CD14-positive monocyte (primary cell): ENCODE results near the gene FAIM2. TPM values are rescaled to one million over a fixed set of nuclear protein-coding genes. Genes with fewer than 3 reads are reported as not detected.

Source experiments
- DNase-seq, 3 donors: peaks; one replicate each; pipeline ENCODE4 v3.0.0-alpha.2; 2011 to 2022
- H2AFZ ChIP-seq: 2 replicates; pipeline ENCODE4 v1.6.0; 2012; ENCODE audit warnings: mild to moderate bottlenecking, low read depth, low read length, inconsistent platforms; ENCODE audit not compliant: insufficient read depth, poor library complexity, severe bottlenecking
- H3K27ac ChIP-seq, 2 donors: 1 replicate in 1 of 2; 2 replicates in 1 of 2; pipeline ENCODE4 v1.5.1; 2012 to 2013; ENCODE audit warnings: low read length in 2 of 2, control low read depth in 1 of 2, inconsistent platforms in 1 of 2, low read depth in 1 of 2, mild to moderate bottlenecking in 1 of 2
- H3K27me3 ChIP-seq, 2 donors: one replicate each; pipeline versions ENCODE4 v1.6.0 to v1.6.1; 2011 to 2013; ENCODE audit warnings: low read length in 2 of 2; ENCODE audit not compliant: control insufficient read depth in 2 of 2, insufficient read depth in 2 of 2
- H3K36me3 ChIP-seq, 2 donors: replicated peaks in 1 of 2; 1 replicate in 1 of 2; 2 replicates in 1 of 2; pipeline versions ENCODE4 v1.5.1 to v1.6.1; 2012 to 2013; ENCODE audit warnings: low read length in 2 of 2, control low read depth in 1 of 2, inconsistent platforms in 1 of 2, mild to moderate bottlenecking in 1 of 2; ENCODE audit not compliant: insufficient read depth in 2 of 2, control insufficient read depth in 1 of 2
- H3K4me1 ChIP-seq, 2 donors: 1 replicate in 1 of 2; 2 replicates in 1 of 2; pipeline versions ENCODE4 v1.5.1 to v1.6.1; 2012 to 2013; ENCODE audit warnings: low read length in 2 of 2, control low read depth in 1 of 2, inconsistent platforms in 1 of 2, mild to moderate bottlenecking in 1 of 2, moderate library complexity in 1 of 2; ENCODE audit not compliant: insufficient read depth in 2 of 2, control insufficient read depth in 1 of 2
- H3K4me2 ChIP-seq: replicated peaks from 2 replicates; pipeline ENCODE3; 2012; ENCODE audit warnings: low read length, moderate library complexity, mild to moderate bottlenecking; ENCODE audit not compliant: poor library complexity, severe bottlenecking; ENCODE audit errors: extremely low read depth
- H3K4me3 ChIP-seq, 3 experiments: fragments of 200-600 bp in 1 of 3; sonication (generic) in 1 of 3; replicated peaks in 1 of 3; 1 replicate in 2 of 3; 2 replicates in 1 of 3; pipeline ENCODE4 v1.5.1; 2011 to 2013; ENCODE audit warnings: low read length in 3 of 3, mild to moderate bottlenecking in 3 of 3, control low read depth in 2 of 3, low read depth in 2 of 3, inconsistent platforms in 1 of 3, moderate library complexity in 1 of 3
- H3K79me2 ChIP-seq: 2 replicates; pipeline ENCODE4 v1.6.0; 2012; ENCODE audit warnings: mild to moderate bottlenecking, control low read depth, inconsistent platforms, low read length, moderate library complexity; ENCODE audit not compliant: insufficient read depth
- H3K9ac ChIP-seq: 2 replicates; pipeline ENCODE4 v1.6.0; 2017; ENCODE audit warnings: low read length, mild to moderate bottlenecking; ENCODE audit not compliant: insufficient read depth, poor library complexity, severe bottlenecking
- H3K9me3 ChIP-seq, 2 donors: replicated peaks in 1 of 2; 1 replicate in 1 of 2; 2 replicates in 1 of 2; pipeline versions ENCODE4 v1.5.1 to v1.6.1; 2012 to 2013; ENCODE audit warnings: low read length in 2 of 2, control low read depth in 1 of 2; ENCODE audit not compliant: control insufficient read depth in 1 of 2, insufficient read depth in 1 of 2
- H4K20me1 ChIP-seq: 2 replicates; pipeline ENCODE4 v1.6.0; 2012; ENCODE audit warnings: mild to moderate bottlenecking, low read length, control low read depth, moderate library complexity; ENCODE audit not compliant: insufficient read depth
- H3K27ac Mint-ChIP-seq, 7 donors: one replicate each; pipeline ENCODE4 v1.8.0; 2020; ENCODE audit warnings: mild to moderate bottlenecking in 7 of 7, mixed read lengths in 7 of 7, moderate library complexity in 6 of 7, inconsistent platforms in 2 of 7
- H3K27me3 Mint-ChIP-seq, 3 donors: one replicate each; pipeline ENCODE4 v1.8.0; 2021 to 2022; ENCODE audit warnings: low read depth in 3 of 3, mild to moderate bottlenecking in 3 of 3, mixed read lengths in 3 of 3, moderate library complexity in 3 of 3, inconsistent platforms in 1 of 3
- H3K36me3 Mint-ChIP-seq, 2 donors: one replicate each; pipeline ENCODE4 v1.8.0; 2020; ENCODE audit warnings: mixed read lengths in 2 of 2, inconsistent platforms in 1 of 2, mild to moderate bottlenecking in 1 of 2
- H3K4me1 Mint-ChIP-seq: one replicate; pipeline ENCODE4 v1.8.0; 2020; ENCODE audit warnings: mild to moderate bottlenecking, mixed read lengths
- H3K4me3 Mint-ChIP-seq, 2 donors: one replicate each; pipeline ENCODE4 v1.8.0; 2020; ENCODE audit warnings: mild to moderate bottlenecking in 2 of 2, mixed read lengths in 2 of 2, moderate library complexity in 1 of 2
- H3K9me3 Mint-ChIP-seq, 7 donors: one replicate each; pipeline ENCODE4 v1.8.0; 2020 to 2022; ENCODE audit warnings: mixed read lengths in 7 of 7, mild to moderate bottlenecking in 6 of 7, moderate library complexity in 6 of 7, inconsistent platforms in 2 of 7
- WGBS: methylation state at CpG from one replicate; pipeline ENCODE4 v1.1.5; 2013; ENCODE audit warnings: missing lambda C conversion rate; ENCODE audit not compliant: insufficient coverage; 5-methylcytosine and 5-hydroxymethylcytosine counted together
- intact Hi-C, 2 donors: fragments of 100-400 bp; cut with micrococcal nuclease; formaldehyde crosslinking; loops; one replicate each; pipeline versions ENCODE4 v1.15.0 to v1.15.1; 2023
- polyA plus RNA-seq, 3 donors: library from polyadenylated mRNA; depleted of rRNA in 1 of 3; unstranded in 2 of 3; stranded (reverse) in 1 of 3; fragments of 300-500 nt in 2 of 3; fragments of >200 nt in 1 of 3; fragmentation: Illumina TruSeq in 2 of 3; gene quantifications; 1 replicate in 2 of 3; 2 replicates in 1 of 3; pipeline ENCODE4 v1.2.3, GENCODE V29; 2012 to 2021
- TF ChIP-seq, protein P1 (sequence below): fragments of 200-600 bp; IDR thresholded peaks from one replicate; pipeline ENCODE4 v1.8.0; 2022; ENCODE audit warnings: antibody characterized with exemption, mild to moderate bottlenecking

Gene FAIM2
- polyA plus RNA-seq, 3 donors = not detected

DNA sequence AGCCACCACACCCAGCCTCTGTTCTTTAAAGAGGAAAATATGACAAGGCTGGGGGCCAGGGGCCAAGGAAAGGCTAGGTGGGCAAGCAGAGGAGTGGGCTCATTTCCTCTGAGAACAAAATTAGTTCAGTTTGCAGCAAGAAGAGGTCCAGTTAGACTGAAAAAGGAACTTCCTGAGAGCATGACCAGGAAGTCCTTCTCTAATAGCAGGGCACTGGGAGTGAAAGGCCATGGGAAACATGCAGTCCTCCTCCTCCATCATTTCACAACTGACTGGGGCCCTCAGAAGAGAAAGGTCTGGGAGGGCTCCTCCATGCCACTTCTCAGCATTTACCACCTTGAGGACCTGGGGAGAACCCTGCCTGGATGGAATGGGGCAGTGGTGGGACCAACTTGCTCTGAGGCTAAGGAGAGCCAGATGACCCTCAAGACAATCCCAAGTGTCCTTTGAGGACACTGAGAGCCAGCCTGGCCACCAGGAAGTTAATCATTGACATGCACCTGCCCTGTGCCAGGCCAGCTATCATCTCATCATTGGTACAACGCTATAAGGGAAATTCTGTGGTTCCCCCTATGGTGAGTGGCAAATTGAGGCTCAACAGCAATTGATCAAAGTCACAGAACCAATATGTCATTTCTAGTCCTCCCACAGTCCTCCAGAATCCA, 48.8 kb upstream of the FAIM2 start:
- Mint-ChIP-seq H3K9me3 (peaks cover 0 to 11% (median 0%) of the 10 kb centered on the region in 7 donors), H3K4me1 (peaks cover 48% of the 10 kb centered on the region), H3K4me3 (peak overlapping the region in 1 of 2 donors; percentile 71), H3K27ac (no peak overlapping the region), H3K36me3 (peaks cover 0 to 5% of the 10 kb centered on the region in 2 donors), H3K27me3 (peaks cover 83 to 87% (median 84%) of the 10 kb centered on the region in 3 donors)
- Histone ChIP-seq H3K79me2 (no peaks in the 10 kb centered on the region), H3K4me2 (no peak overlapping the region), H3K4me3 (no peak overlapping the region), H3K9me3 (peaks cover 0 to 30% of the 10 kb centered on the region in 2 donors), H3K36me3 (no peaks in the 10 kb centered on the region), H2AFZ (no peak overlapping the region), H3K27me3 (peaks cover 32 to 81% of the 10 kb centered on the region in 2 donors), H3K9ac (no peak overlapping the region), H3K4me1 (peaks cover 44 to 51% of the 10 kb centered on the region in 2 donors), H4K20me1 (no peaks in the 10 kb centered on the region), H3K27ac (no peak overlapping the region)
- no CpG with 5 or more reads among the region's 1 CpG for WGBS
- DNase-seq = no peak
- intact Hi-C loops = no loop called here
- TF ChIP-seq, protein P1, sequence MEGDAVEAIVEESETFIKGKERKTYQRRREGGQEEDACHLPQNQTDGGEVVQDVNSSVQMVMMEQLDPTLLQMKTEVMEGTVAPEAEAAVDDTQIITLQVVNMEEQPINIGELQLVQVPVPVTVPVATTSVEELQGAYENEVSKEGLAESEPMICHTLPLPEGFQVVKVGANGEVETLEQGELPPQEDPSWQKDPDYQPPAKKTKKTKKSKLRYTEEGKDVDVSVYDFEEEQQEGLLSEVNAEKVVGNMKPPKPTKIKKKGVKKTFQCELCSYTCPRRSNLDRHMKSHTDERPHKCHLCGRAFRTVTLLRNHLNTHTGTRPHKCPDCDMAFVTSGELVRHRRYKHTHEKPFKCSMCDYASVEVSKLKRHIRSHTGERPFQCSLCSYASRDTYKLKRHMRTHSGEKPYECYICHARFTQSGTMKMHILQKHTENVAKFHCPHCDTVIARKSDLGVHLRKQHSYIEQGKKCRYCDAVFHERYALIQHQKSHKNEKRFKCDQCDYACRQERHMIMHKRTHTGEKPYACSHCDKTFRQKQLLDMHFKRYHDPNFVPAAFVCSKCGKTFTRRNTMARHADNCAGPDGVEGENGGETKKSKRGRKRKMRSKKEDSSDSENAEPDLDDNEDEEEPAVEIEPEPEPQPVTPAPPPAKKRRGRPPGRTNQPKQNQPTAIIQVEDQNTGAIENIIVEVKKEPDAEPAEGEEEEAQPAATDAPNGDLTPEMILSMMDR = no peak

DNA sequence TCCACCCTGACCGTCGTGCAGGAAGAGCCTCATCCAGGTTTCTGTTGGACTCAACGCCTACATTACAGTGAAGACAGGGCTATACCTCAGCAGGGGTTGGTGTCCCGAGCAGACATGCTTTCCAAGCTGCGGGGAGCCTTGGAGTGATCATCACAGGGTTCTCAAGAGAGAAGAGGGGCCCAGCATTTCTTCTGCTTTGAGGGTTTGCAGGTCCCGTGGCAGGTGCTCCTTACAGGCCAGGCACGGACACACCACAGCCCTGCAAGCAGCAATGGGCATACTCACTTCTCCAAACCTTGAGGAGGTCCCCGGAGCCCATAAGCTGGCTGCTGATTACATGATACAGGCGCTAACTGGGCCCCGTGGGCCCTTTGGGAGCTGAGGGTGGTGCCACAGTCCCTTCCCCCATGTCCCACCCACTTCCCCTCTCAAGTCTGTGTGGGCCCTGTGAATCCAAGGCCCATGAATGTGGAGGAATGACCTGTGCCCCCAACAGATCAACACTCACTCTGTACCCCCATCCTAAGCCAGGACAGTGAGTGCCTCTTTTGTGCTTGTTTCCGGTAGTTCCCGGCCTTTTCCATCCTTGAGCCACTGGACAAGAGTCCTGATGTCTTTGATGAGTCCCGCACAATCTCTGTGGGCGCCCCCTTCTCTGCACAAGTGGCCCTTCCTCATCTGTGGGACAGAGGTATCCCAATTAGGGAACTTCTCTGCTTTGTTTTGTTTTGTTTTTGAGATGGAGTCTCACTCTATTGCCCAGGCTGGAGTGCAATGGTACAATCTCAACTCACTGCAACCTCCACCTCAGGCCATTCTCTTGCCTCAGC, 47.9 kb upstream of the FAIM2 start:
- H2AFZ ChIP-seq = no peak overlapping the region
- H3K27me3 Mint-ChIP-seq = peaks cover 82 to 86% (median 83%) of the 10 kb centered on the region in 3 donors
- peaks cover 0 to 2% of the 10 kb centered on the region in 2 donors for H3K36me3 Mint-ChIP-seq
- H3K4me1 ChIP-seq = peaks cover 44 to 51% of the 10 kb centered on the region in 2 donors
- H3K27me3 ChIP-seq = peaks cover 23 to 74% of the 10 kb centered on the region in 2 donors
- H3K36me3 ChIP-seq = no peaks in the 10 kb centered on the region
- no peak overlapping the region for H3K9ac ChIP-seq
- no peak overlapping the region for H3K27ac Mint-ChIP-seq
- intact Hi-C loops = no loop called here
- H3K27ac ChIP-seq = no peak overlapping the region
- DNase-seq = no peak
- H3K4me3 Mint-ChIP-seq = peak overlapping the region in 1 of 2 donors; percentile 71
- no peaks in the 10 kb centered on the region for H4K20me1 ChIP-seq
- H3K4me3 ChIP-seq = no peak overlapping the region
- peaks cover 0 to 22% of the 10 kb centered on the region in 2 donors for H3K9me3 ChIP-seq
- peaks cover 0 to 10% (median 0%) of the 10 kb centered on the region in 7 donors for H3K9me3 Mint-ChIP-seq
- no peak overlapping the region for H3K4me2 ChIP-seq
- 67% methylated on average over 10 of the region's 14 CpGs for WGBS
- TF ChIP-seq, protein P1 = no peak
- H3K4me1 Mint-ChIP-seq = peaks cover 47% of the 10 kb centered on the region
- H3K79me2 ChIP-seq = no peaks in the 10 kb centered on the region
